Measurements from ENCODE around the gene CACNB4.

The CACNB4 gene

DNA sequence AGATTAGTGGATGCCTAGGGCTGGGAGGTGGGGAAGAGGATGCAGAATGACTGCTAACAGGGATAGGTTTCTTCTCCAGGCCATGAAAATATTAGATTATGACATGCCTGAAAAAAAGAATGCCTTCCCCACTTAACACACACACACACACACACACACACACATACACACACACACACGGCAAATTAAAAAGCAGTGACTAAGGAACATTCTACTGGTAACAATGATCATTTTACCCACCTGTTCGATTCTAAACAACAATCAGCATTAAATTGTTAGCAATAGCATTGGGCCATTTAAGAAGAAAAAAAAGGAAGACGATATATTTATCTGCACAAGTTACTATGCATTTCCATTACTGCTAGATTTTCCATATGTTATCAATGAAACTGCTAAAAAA lies 10.8 kb downstream of the CACNB4 start:
- DNase-seq (ENCODE audit: low spot score) = no peak

- DNase-seq (ENCODE audit: low spot score) = no peak
Measured at GRCh38 chr2:152086231-152086630, 12.6 kb downstream of the CACNB4 start.

DNA sequence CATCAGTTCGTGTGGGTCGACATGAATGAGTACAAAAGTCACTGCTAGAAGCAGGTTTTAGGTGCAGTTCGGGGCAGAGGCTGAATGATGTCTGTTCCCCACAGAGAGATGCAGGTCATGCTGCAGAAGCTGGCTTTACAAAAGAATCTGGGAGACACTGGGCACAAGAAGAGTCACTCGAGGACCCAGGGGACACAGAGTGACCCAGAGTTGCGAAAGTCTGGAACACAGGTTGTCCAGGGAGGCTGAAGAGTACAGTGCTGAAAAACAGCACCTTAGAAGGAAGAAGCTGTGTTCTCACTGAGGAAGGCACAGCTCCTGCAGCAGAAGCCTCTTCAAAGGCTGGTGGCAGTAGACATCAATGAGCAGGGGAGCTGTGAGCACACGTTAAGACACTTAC lies 14.8 kb downstream of the CACNB4 start:
- no peak for DNase-seq (ENCODE audit: low spot score)

DNA sequence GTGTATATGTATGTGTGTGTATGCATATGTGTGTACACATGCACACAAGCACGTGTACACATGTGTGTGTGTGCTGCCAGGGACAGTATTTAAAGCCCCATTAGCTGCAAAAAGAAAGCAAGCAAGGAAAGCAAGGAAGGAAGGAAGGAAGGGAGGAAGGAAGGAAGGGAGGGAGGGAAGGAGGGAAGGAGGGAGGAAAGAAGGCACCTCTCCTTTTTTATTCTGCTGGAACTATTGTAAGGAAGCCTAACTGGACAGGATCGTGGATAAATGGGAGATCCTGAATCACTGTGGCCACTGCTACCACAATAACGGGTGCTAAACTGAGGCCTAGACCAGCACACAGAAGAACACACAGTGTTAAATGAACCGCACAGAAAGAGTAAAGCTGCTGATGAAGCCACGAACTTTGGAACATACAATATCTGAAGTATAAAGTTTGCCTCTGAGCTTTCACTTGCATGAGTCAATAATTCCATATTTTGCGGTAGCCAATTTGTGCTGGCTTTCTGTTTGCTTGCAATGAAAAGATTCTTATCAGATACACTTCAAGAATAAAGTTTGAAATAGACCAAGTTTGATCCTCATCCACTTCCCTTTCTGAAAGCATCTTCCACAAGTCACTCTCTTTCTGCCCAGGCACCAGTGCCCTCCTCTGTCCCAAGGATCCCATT lies 15.5 kb downstream of the CACNB4 start:
- no peak for DNase-seq (ENCODE audit: low spot score)

GRCh38 chr2:152078662-152079061 lies 20.2 kb downstream of the CACNB4 start:
- DNase-seq (ENCODE audit: low spot score) = no peak

GRCh38 chr2:152078023-152078422 lies 20.8 kb downstream of the CACNB4 start:
- no peak for DNase-seq (ENCODE audit: low spot score)

GRCh38 chr2:152075461-152076050 lies 23.3 kb downstream of the CACNB4 start:
- no peak for DNase-seq (ENCODE audit: low spot score)

DNA sequence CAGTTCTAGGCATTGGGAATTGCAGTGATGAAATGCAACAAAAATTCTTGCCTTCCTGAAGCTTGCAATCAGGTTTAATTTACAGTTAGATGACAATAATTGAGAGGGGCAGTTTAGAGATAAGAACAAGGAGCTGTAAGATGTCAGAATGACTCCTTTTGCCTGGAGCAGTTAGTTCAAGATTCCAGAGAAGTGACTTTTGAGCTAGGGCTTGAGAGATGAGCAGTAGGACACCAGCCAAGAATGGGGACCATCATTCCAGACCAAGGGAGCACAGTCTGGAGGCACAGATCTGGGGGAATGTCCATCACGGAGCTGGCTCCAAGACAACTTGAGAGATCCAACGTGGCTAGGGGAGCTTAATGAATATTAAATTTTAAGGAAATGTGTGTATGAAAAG lies 26.8 kb downstream of the CACNB4 start:
- no peak for DNase-seq (ENCODE audit: low spot score)

- DNase-seq (ENCODE audit: low spot score) = no peak
Measured at GRCh38 chr2:152071518-152071917, 27.3 kb downstream of the CACNB4 start.

GRCh38 chr2:152071092-152071491 lies 27.8 kb downstream of the CACNB4 start:
- no peak for DNase-seq (ENCODE audit: low spot score)

- no peak for DNase-seq (ENCODE audit: low spot score)
Measured at GRCh38 chr2:152068226-152068625, 30.6 kb downstream of the CACNB4 start.

GRCh38 chr2:152067823-152068222 lies 31.0 kb downstream of the CACNB4 start:
- no peak for DNase-seq (ENCODE audit: low spot score)

DNA sequence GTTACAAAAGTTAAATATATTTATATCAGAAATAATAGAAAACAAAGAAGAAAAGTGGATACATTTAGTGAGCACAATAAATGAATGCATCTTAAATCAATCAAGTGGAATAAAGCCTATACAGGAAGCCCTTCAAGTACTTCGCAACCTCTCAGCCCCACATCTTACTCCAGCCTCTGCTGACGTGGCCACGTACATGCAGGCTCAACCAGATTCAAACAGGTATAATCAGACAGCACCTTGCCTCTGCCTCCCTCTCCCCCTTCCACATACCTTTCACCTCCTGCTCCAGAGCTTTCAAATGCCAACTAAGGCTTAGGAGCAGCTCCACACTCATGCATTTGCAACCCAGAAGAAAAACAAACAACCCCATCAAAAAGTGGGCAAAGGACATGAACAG lies 32.9 kb downstream of the CACNB4 start:
- DNase-seq (ENCODE audit: low spot score) = no peak

DNA sequence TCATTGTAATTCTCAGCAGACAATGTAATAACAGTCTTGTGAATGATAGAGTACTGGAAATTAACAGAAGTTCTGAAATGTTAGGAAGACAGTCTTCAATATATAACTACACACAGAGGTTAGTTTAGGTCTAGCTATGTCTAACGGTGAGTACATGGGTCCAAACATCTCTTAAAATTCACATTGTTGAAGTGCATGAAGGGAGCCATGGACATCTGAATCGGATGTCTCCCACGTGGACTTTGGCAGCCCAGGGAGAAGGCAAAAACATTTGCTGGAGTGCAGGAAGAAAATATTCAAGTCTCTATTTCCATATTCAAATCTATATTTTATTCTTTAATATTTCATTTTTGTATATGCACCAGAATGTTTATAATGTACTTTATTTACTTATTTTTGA lies 34.8 kb downstream of the CACNB4 start:
- DNase-seq (ENCODE audit: low spot score) = no peak

DNA sequence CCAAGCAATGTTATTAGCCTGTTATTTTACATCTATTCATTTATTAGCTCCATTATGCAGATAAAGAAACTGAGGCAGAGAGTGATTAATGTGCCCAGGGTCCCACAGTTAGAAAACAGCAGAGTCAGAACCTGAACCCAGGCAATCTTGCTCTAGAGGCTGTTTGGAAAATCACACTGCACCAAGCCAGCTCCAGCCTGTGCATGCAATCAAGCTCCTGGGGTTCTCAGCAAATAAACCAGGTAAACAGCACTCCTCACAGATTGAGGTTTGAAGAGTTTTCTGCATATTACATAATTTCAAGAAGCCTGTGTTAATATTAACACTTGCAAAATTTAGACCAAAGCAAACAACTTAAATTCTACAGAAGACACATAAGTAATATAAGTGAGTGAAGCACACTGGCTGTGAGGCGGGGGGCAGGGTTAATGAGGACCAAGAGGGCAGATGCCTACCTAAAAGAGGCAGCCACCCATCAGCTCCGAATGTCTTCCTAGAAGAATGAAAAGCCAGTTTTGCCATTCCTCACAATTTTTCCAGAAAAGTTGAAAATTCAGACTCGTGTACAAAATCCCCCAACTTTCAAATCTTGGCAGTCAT lies 35.4 kb downstream of the CACNB4 start:
- no peak for DNase-seq (ENCODE audit: low spot score)

DNA sequence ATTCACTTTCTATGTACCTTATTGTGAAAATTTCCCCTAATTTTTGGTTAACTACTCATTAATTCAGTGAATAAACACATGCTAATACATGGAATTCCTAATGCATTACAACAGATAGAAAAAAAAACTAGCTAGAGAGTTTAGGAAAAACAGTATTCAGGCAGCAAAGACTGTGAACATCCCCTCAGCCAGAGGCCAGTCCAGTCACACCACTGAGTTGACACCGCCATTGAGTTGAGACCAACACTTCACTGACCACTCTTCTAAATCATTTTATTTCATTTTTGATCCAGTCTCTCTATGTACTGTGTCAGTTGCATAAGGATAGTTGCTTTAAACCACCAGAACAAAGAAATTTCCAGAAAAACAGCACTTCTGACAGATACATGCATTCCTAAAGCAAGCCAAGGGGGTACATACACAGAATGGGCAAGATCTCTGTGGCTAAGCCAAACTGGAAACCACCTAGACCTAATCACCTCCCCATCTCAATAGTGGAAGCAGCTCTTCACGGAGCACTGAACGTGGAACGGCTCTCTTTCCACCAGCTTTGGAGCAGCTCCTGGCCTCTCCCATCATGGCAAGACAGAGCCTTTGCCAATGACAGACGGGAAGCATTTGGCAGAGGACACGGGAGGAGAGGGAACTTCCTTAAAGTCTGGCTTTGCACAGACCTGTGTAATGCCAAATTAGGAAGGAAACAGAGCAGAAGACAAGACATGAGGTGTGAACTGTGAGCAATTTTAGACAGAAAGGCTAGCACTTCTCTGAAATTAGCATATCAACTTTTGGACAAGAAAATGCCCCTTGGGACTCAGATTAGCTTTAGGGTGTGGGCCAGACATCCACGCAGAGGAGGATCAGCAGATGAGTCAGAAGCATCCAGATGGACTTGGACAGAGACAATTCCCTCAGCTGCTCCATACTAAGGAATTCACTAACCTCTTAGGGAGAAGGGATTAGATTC lies 36.4 kb downstream of the CACNB4 start:
- DNase-seq (ENCODE audit: low spot score) = peak; percentile 21

GRCh38 chr2:152061383-152061782 lies 37.5 kb downstream of the CACNB4 start:
- no peak for DNase-seq (ENCODE audit: low spot score)

DNA sequence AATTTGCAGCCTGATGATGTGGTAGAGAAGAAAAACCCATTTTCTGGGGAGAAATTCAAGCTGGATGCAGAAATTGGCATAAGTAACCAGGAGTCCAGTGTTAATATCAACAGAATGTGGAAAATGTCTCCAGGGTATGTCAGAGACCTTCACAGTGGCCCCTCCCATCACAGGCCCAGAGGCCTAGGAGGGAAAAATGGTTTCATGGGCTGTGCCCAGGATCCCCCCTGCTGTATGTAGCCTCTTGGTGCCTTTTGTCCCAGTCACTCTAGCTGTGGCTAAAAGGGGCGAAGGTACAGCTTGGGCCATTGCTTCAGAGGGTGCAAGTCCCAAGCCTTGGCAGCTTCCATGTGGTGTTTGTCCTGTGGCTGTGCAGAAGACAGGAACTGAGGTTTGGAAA lies 40.2 kb downstream of the CACNB4 start:
- no peak for DNase-seq (ENCODE audit: low spot score)

- DNase-seq (ENCODE audit: low spot score) = no peak
Measured at GRCh38 chr2:152056418-152056817, 42.4 kb downstream of the CACNB4 start.

- DNase-seq (ENCODE audit: low spot score) = no peak
Measured at GRCh38 chr2:152055366-152056108, 43.3 kb downstream of the CACNB4 start.

- no peak for DNase-seq (ENCODE audit: low spot score)
Measured at GRCh38 chr2:152054593-152054992, 44.3 kb downstream of the CACNB4 start.

GRCh38 chr2:152051436-152051835 lies 47.4 kb downstream of the CACNB4 start:
- no peak for DNase-seq (ENCODE audit: low spot score)

Measured in Ammon's horn (tissue), 1 donor.